Osteocyte (in vitro differentiated cells): Measurements from ENCODE around the gene FAIM2. TPM values are rescaled to one million over a fixed set of nuclear protein-coding genes. Genes with fewer than 3 reads are reported as not detected.
A peak's percentile ranks its signal among the peaks of the same experiment; 100 is the strongest.

Source experiments
- DNase-seq: peaks from one replicate; pipeline ENCODE4 v3.0.0; 2021; ENCODE audit warnings: mixed read lengths; ENCODE audit not compliant: unreplicated experiment; ENCODE audit errors: extremely low spot score
- H3K27ac Mint-ChIP-seq: one replicate; pipeline ENCODE4 v1.8.0; 2021; ENCODE audit warnings: mild to moderate bottlenecking, mixed read lengths; ENCODE audit not compliant: unreplicated experiment
- H3K27me3 Mint-ChIP-seq: one replicate; pipeline ENCODE4 v1.8.0; 2021; ENCODE audit warnings: mixed read lengths; ENCODE audit not compliant: unreplicated experiment
- H3K36me3 Mint-ChIP-seq: one replicate; pipeline ENCODE4 v1.8.0; 2021; ENCODE audit warnings: mixed read lengths; ENCODE audit not compliant: unreplicated experiment
- H3K4me1 Mint-ChIP-seq: one replicate; pipeline ENCODE4 v1.8.0; 2021; ENCODE audit warnings: mixed read lengths; ENCODE audit not compliant: unreplicated experiment
- H3K4me3 Mint-ChIP-seq: one replicate; pipeline ENCODE4 v1.8.0; 2021; ENCODE audit warnings: mild to moderate bottlenecking, moderate library complexity, mixed read lengths; ENCODE audit not compliant: unreplicated experiment
- H3K9me3 Mint-ChIP-seq: one replicate; pipeline ENCODE4 v1.8.0; 2021; ENCODE audit warnings: mixed read lengths; ENCODE audit not compliant: unreplicated experiment
- CTCF ChIP-seq: fragments of 200-600 bp; sonication (generic); IDR thresholded peaks from 2 replicates; pipeline ENCODE4 v1.5.0; 2021; ENCODE audit warnings: antibody characterized with exemption, mild to moderate bottlenecking, moderate library complexity
- total RNA-seq: library from RNA; stranded (reverse); gene quantifications from 2 replicates; pipeline ENCODE4 v1.2.1, GENCODE V29; 2021

The FAIM2 gene
- total RNA-seq, 1 donor from 2014 or later, result 1.5 TPM

- Mint-ChIP-seq H3K27ac (peak overlapping the region; percentile 90), H3K4me3 (peak overlapping the region; percentile 90), H3K4me1 (peaks cover 48% of the 10 kb centered on the region), H3K27me3 (no peaks in the 10 kb centered on the region), H3K9me3 (no peaks in the 10 kb centered on the region), H3K36me3 (peaks cover 2% of the 10 kb centered on the region)
- no peak for TF ChIP-seq CTCF
- peak; percentile 91 for DNase-seq
Measured at GRCh38 chr12:49827401-49828099, 76.2 kb downstream of the FAIM2 start.

- no peaks in the 10 kb centered on the region for H3K27me3 Mint-ChIP-seq
- no peak for DNase-seq
- no peak for TF ChIP-seq CTCF
- H3K36me3 Mint-ChIP-seq, result peaks cover 2% of the 10 kb centered on the region
- H3K4me3 Mint-ChIP-seq, result peak overlapping the region; percentile 90
- H3K4me1 Mint-ChIP-seq, result peaks cover 45% of the 10 kb centered on the region
- H3K27ac Mint-ChIP-seq, result peak overlapping the region; percentile 90
- H3K9me3 Mint-ChIP-seq, result no peaks in the 10 kb centered on the region
Measured at GRCh38 chr12:49827051-49827400, 76.7 kb downstream of the FAIM2 start.

- Mint-ChIP-seq H3K4me3 (no peak overlapping the region), H3K4me1 (peaks cover 45% of the 10 kb centered on the region)
- no peak for DNase-seq
Measured at GRCh38 chr12:49825971-49826421, 77.7 kb downstream of the FAIM2 start.

GRCh38 chr12:49825360-49825970 lies 78.2 kb downstream of the FAIM2 start:
- Mint-ChIP-seq H3K9me3 (no peaks in the 10 kb centered on the region), H3K27ac (peak overlapping the region; percentile 60), H3K27me3 (no peaks in the 10 kb centered on the region), H3K4me1 (peaks cover 45% of the 10 kb centered on the region), H3K4me3 (peak overlapping the region; percentile 52), H3K36me3 (peaks cover 2% of the 10 kb centered on the region)
- no peak for TF ChIP-seq CTCF
- DNase-seq, result no peak

More at GRCh38 chr12:49825971-49826421, 77.7 kb downstream of the FAIM2 start:
- Mint-ChIP-seq H3K36me3 (peaks cover 2% of the 10 kb centered on the region), H3K27ac (no peak overlapping the region), H3K27me3 (no peaks in the 10 kb centered on the region), H3K9me3 (no peaks in the 10 kb centered on the region)
- TF ChIP-seq CTCF, result no peak

GRCh38 chr12:49824895-49825294 lies 78.8 kb downstream of the FAIM2 start:
- no peak for TF ChIP-seq CTCF
- Mint-ChIP-seq H3K4me3 (peak overlapping the region; percentile 52), H3K27ac (peak overlapping the region; percentile 60), H3K9me3 (no peaks in the 10 kb centered on the region), H3K27me3 (no peaks in the 10 kb centered on the region), H3K36me3 (peaks cover 2% of the 10 kb centered on the region), H3K4me1 (peaks cover 46% of the 10 kb centered on the region)
- DNase-seq, result no peak
